GM23338 (cell line): ENCODE data around the gene DOCK10. TPM values are rescaled to one million over a fixed set of nuclear protein-coding genes. Genes with fewer than 3 reads are reported as not detected.

Experiments used
- ATAC-seq: fragments of 200-7000 bp; cut with Tn5 transposase; 3 replicates; pipeline ENCODE4 v1.9.1; 2020
- DNase-seq: peaks from one replicate; pipeline ENCODE4 v3.0.0-alpha.2; 2015; ENCODE audit warnings: low spot score
- H2AFZ ChIP-seq: fragments of 200-600 bp; sonication (generic); 2 replicates; pipeline ENCODE4 v1.8.0; 2016; ENCODE audit warnings: antibody characterized with exemption, mild to moderate bottlenecking, moderate library complexity
- H3F3A ChIP-seq: fragments of 200-600 bp; sonication (generic); replicated peaks from 2 replicates; pipeline ENCODE4 v1.8.0; 2017; ENCODE audit warnings: antibody characterized with exemption, mixed run types, low read depth
- H3K27ac ChIP-seq: fragments of 200-600 bp; sonication (generic); 2 replicates; pipeline ENCODE4 v1.6.1; 2016; ENCODE audit warnings: low read depth
- H3K27me3 ChIP-seq: fragments of 200-600 bp; sonication (generic); 2 replicates; pipeline ENCODE4 v1.8.0; 2016; ENCODE audit warnings: mild to moderate bottlenecking, mixed run types, moderate library complexity; ENCODE audit not compliant: insufficient read depth
- H3K36me3 ChIP-seq: fragments of 200-600 bp; sonication (generic); 2 replicates; pipeline ENCODE4 v1.8.0; 2016; ENCODE audit warnings: mild to moderate bottlenecking; ENCODE audit not compliant: insufficient read depth
- H3K4me1 ChIP-seq: fragments of 200-600 bp; sonication (generic); 2 replicates; pipeline ENCODE4 v1.8.0; 2016; ENCODE audit warnings: mild to moderate bottlenecking, moderate library complexity; ENCODE audit not compliant: insufficient read depth
- H3K4me2 ChIP-seq: fragments of 200-600 bp; sonication (generic); 2 replicates; pipeline ENCODE4 v1.7.1; 2017; ENCODE audit warnings: mixed run types
- H3K4me3 ChIP-seq: fragments of 200-600 bp; sonication (generic); 2 replicates; pipeline ENCODE4 v1.6.1; 2016; ENCODE audit warnings: mixed run types
- H3K79me2 ChIP-seq: fragments of 200-600 bp; sonication (generic); replicated peaks from 2 replicates; pipeline ENCODE4 v1.8.0; 2017; ENCODE audit warnings: mild to moderate bottlenecking; ENCODE audit not compliant: insufficient read depth
- H3K9me2 ChIP-seq: fragments of 200-600 bp; sonication (generic); 2 replicates; pipeline ENCODE4 v1.8.0; 2017; ENCODE audit not compliant: insufficient read depth
- H4K20me1 ChIP-seq: fragments of 200-600 bp; sonication (generic); replicated peaks from 2 replicates; pipeline ENCODE4 v1.8.0; 2017; ENCODE audit warnings: mild to moderate bottlenecking; ENCODE audit not compliant: insufficient read depth
- H3K27ac Mint-ChIP-seq: 2 replicates; pipeline ENCODE4 v1.8.0; 2020; ENCODE audit warnings: inconsistent platforms, mild to moderate bottlenecking, moderate library complexity, mixed read lengths
- H3K27me3 Mint-ChIP-seq: 3 replicates; pipeline ENCODE4 v1.8.0; 2022; ENCODE audit warnings: low read depth, mild to moderate bottlenecking, moderate library complexity, mixed read lengths, inconsistent platforms; ENCODE audit not compliant: insufficient read depth, poor library complexity
- H3K36me3 Mint-ChIP-seq: 3 replicates; pipeline ENCODE4 v1.8.0; 2021; ENCODE audit warnings: low read depth, mild to moderate bottlenecking, inconsistent platforms, moderate library complexity, mixed read lengths
- H3K4me1 Mint-ChIP-seq: 3 replicates; pipeline ENCODE4 v1.8.0; 2020; ENCODE audit warnings: mild to moderate bottlenecking, inconsistent platforms, mixed read lengths
- H3K4me3 Mint-ChIP-seq: 3 replicates; pipeline ENCODE4 v1.8.0; 2021; ENCODE audit warnings: moderate library complexity, mild to moderate bottlenecking, inconsistent platforms, mixed read lengths
- H3K9me3 Mint-ChIP-seq: 3 replicates; pipeline ENCODE4 v1.8.0; 2020; ENCODE audit warnings: moderate library complexity, mild to moderate bottlenecking, inconsistent platforms, mixed read lengths
- CREB1 ChIP-seq: fragments of 250-450 bp; sonication (Bioruptor Pico); IDR thresholded peaks from 2 replicates; pipeline ENCODE4 v1.5.0; 2020; ENCODE audit warnings: low read depth, mild to moderate bottlenecking, moderate library complexity
- EZH2 ChIP-seq: fragments of 200-600 bp; sonication (generic); IDR thresholded peaks from one replicate; pipeline ENCODE4 v1.8.0; 2017; ENCODE audit warnings: antibody characterized with exemption, mild to moderate bottlenecking, low read depth; ENCODE audit not compliant: unreplicated experiment
- EZH2phosphoT487 ChIP-seq: fragments of 200-600 bp; sonication (generic); IDR thresholded peaks from one replicate; pipeline ENCODE4 v1.8.1; 2018; ENCODE audit warnings: antibody characterized with exemption; ENCODE audit not compliant: unreplicated experiment
- JUNB ChIP-seq: IDR thresholded peaks from one replicate; pipeline ENCODE4 v1.6.1; 2016; ENCODE audit warnings: antibody characterized with exemption; ENCODE audit not compliant: unreplicated experiment
- NANOG ChIP-seq: IDR thresholded peaks from 2 replicates; pipeline ENCODE4 v1.6.1; 2016; ENCODE audit warnings: antibody characterized with exemption, borderline replicate concordance
- POLR2AphosphoS5 ChIP-seq: IDR thresholded peaks from 2 replicates; pipeline ENCODE4 v1.6.1; 2016; ENCODE audit warnings: antibody characterized with exemption, low read depth
- STAT1 ChIP-seq: IDR thresholded peaks from one replicate; pipeline ENCODE4 v1.6.1; 2016; ENCODE audit warnings: antibody characterized with exemption; ENCODE audit not compliant: unreplicated experiment
- ZNF114 ChIP-seq: fragments of 250-450 bp; sonication (Bioruptor Pico); IDR thresholded peaks from 2 replicates; pipeline ENCODE4 v1.5.0; 2020; ENCODE audit warnings: mild to moderate bottlenecking, moderate library complexity
- ZNF331 ChIP-seq: fragments of 250-450 bp; sonication (Bioruptor Pico); IDR thresholded peaks from 2 replicates; pipeline ENCODE4 v1.5.0; 2020; ENCODE audit warnings: low read depth, mild to moderate bottlenecking, moderate library complexity
- polyA plus RNA-seq: library from polyadenylated mRNA; unstranded; fragments of >200 nt; fragmentation: Nextera tagmentation; extraction: Ambion mirVana; gene quantifications from 2 replicates; pipeline ENCODE4 v1.2.1, GENCODE V29; 2016
- total RNA-seq: library from RNA; depleted of rRNA; stranded (reverse); fragments of >200 nt; shearing (Covaris generic); gene quantifications from 2 replicates; pipeline ENCODE4 v1.2.3, GENCODE V29; 2014
- TF ChIP-seq, protein P1 (sequence below), 2 experiments: fragments of 200-600 bp in 1 of 2; sonication (generic) in 1 of 2; conservative IDR thresholded peaks; 2 replicates each; pipeline versions ENCODE4 v1.5.1 to v1.6.1; 2016 to 2017; ENCODE audit warnings: antibody characterized with exemption in 2 of 2, low read depth in 2 of 2, mild to moderate bottlenecking in 2 of 2, moderate library complexity in 1 of 2
- TF ChIP-seq, protein P2 (sequence below): fragments of 250-450 bp; sonication (Bioruptor Pico); IDR thresholded peaks from 2 replicates; pipeline ENCODE4 v1.5.0; 2020; ENCODE audit warnings: mild to moderate bottlenecking, moderate library complexity
- TF ChIP-seq, protein P3 (sequence below): IDR thresholded peaks from 2 replicates; pipeline ENCODE4 v1.6.1; 2016; ENCODE audit warnings: antibody characterized with exemption
- TF ChIP-seq, protein P4 (sequence below): IDR thresholded peaks from one replicate; pipeline ENCODE4 v1.6.1; 2018; ENCODE audit warnings: antibody characterized with exemption; ENCODE audit not compliant: unreplicated experiment

Gene DOCK10
- total and polyA plus RNA-seq, 2 experiments from 2014 or later: 1.0 to 1.7 TPM

DNA sequence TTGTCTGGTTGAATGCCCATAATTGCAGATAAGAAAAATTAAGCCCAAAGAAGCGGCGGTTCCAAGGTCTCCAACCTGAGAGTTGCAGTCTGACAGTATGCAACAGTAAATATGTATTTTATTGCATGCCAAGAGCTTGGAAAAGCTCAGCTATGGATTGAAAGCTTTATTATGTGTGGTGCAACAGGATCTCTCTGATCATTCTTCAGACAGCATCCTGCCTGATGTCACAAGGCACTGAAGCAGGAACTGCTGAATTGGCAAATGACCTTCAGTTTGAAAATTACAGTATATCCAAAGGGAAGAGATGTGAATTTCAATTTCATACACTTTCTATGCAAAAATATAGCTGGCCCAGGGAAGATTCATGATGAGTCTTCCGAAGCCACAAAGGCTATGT lies 42.5 kb downstream of the DOCK10 start:
- DNase-seq (no peak), ATAC-seq (no peak)
- H3K36me3 ChIP-seq: no peaks in the 10 kb centered on the region
- H3K4me3 Mint-ChIP-seq: no peak overlapping the region
- no peaks in the 10 kb centered on the region for H3K9me2 ChIP-seq
- H4K20me1 ChIP-seq: no peaks in the 10 kb centered on the region
- TF ChIP-seq CREB1: no peak
- TF ChIP-seq, protein P1, sequence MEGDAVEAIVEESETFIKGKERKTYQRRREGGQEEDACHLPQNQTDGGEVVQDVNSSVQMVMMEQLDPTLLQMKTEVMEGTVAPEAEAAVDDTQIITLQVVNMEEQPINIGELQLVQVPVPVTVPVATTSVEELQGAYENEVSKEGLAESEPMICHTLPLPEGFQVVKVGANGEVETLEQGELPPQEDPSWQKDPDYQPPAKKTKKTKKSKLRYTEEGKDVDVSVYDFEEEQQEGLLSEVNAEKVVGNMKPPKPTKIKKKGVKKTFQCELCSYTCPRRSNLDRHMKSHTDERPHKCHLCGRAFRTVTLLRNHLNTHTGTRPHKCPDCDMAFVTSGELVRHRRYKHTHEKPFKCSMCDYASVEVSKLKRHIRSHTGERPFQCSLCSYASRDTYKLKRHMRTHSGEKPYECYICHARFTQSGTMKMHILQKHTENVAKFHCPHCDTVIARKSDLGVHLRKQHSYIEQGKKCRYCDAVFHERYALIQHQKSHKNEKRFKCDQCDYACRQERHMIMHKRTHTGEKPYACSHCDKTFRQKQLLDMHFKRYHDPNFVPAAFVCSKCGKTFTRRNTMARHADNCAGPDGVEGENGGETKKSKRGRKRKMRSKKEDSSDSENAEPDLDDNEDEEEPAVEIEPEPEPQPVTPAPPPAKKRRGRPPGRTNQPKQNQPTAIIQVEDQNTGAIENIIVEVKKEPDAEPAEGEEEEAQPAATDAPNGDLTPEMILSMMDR (conservative IDR thresholded peaks at IDR 0.05; ENCODE audit: low read depth in 2 of 2): no peak
- no peak for TF ChIP-seq EZH2
- TF ChIP-seq, protein P2, sequence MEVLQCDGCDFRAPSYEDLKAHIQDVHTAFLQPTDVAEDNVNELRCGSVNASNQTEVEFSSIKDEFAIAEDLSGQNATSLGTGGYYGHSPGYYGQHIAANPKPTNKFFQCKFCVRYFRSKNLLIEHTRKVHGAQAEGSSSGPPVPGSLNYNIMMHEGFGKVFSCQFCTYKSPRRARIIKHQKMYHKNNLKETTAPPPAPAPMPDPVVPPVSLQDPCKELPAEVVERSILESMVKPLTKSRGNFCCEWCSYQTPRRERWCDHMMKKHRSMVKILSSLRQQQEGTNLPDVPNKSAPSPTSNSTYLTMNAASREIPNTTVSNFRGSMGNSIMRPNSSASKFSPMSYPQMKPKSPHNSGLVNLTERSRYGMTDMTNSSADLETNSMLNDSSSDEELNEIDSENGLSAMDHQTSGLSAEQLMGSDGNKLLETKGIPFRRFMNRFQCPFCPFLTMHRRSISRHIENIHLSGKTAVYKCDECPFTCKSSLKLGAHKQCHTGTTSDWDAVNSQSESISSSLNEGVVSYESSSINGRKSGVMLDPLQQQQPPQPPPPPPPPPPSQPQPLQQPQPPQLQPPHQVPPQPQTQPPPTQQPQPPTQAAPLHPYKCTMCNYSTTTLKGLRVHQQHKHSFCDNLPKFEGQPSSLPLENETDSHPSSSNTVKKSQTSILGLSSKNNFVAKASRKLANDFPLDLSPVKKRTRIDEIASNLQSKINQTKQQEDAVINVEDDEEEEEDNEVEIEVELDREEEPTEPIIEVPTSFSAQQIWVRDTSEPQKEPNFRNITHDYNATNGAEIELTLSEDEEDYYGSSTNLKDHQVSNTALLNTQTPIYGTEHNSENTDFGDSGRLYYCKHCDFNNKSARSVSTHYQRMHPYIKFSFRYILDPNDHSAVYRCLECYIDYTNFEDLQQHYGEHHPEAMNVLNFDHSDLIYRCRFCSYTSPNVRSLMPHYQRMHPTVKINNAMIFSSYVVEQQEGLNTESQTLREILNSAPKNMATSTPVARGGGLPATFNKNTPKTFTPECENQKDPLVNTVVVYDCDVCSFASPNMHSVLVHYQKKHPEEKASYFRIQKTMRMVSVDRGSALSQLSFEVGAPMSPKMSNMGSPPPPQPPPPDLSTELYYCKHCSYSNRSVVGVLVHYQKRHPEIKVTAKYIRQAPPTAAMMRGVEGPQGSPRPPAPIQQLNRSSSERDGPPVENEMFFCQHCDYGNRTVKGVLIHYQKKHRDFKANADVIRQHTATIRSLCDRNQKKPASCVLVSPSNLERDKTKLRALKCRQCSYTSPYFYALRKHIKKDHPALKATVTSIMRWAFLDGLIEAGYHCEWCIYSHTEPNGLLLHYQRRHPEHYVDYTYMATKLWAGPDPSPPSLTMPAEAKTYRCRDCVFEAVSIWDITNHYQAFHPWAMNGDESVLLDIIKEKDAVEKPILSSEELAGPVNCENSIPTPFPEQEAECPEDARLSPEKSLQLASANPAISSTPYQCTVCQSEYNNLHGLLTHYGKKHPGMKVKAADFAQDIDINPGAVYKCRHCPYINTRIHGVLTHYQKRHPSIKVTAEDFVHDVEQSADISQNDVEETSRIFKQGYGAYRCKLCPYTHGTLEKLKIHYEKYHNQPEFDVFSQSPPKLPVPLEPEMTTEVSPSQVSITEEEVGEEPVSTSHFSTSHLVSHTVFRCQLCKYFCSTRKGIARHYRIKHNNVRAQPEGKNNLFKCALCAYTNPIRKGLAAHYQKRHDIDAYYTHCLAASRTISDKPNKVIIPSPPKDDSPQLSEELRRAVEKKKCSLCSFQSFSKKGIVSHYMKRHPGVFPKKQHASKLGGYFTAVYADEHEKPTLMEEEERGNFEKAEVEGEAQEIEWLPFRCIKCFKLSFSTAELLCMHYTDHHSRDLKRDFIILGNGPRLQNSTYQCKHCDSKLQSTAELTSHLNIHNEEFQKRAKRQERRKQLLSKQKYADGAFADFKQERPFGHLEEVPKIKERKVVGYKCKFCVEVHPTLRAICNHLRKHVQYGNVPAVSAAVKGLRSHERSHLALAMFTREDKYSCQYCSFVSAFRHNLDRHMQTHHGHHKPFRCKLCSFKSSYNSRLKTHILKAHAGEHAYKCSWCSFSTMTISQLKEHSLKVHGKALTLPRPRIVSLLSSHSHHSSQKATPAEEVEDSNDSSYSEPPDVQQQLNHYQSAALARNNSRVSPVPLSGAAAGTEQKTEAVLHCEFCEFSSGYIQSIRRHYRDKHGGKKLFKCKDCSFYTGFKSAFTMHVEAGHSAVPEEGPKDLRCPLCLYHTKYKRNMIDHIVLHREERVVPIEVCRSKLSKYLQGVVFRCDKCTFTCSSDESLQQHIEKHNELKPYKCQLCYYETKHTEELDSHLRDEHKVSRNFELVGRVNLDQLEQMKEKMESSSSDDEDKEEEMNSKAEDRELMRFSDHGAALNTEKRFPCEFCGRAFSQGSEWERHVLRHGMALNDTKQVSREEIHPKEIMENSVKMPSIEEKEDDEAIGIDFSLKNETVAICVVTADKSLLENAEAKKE (CRISPR knock-in tag): no peak
- TF ChIP-seq, protein P3, sequence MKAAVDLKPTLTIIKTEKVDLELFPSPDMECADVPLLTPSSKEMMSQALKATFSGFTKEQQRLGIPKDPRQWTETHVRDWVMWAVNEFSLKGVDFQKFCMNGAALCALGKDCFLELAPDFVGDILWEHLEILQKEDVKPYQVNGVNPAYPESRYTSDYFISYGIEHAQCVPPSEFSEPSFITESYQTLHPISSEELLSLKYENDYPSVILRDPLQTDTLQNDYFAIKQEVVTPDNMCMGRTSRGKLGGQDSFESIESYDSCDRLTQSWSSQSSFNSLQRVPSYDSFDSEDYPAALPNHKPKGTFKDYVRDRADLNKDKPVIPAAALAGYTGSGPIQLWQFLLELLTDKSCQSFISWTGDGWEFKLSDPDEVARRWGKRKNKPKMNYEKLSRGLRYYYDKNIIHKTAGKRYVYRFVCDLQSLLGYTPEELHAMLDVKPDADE: no peak
- no peak for TF ChIP-seq POLR2AphosphoS5
- no peak for TF ChIP-seq ZNF114
- TF ChIP-seq STAT1: no peak
- no peak for TF ChIP-seq JUNB
- no peak for TF ChIP-seq EZH2phosphoT487
- TF ChIP-seq, protein P4, sequence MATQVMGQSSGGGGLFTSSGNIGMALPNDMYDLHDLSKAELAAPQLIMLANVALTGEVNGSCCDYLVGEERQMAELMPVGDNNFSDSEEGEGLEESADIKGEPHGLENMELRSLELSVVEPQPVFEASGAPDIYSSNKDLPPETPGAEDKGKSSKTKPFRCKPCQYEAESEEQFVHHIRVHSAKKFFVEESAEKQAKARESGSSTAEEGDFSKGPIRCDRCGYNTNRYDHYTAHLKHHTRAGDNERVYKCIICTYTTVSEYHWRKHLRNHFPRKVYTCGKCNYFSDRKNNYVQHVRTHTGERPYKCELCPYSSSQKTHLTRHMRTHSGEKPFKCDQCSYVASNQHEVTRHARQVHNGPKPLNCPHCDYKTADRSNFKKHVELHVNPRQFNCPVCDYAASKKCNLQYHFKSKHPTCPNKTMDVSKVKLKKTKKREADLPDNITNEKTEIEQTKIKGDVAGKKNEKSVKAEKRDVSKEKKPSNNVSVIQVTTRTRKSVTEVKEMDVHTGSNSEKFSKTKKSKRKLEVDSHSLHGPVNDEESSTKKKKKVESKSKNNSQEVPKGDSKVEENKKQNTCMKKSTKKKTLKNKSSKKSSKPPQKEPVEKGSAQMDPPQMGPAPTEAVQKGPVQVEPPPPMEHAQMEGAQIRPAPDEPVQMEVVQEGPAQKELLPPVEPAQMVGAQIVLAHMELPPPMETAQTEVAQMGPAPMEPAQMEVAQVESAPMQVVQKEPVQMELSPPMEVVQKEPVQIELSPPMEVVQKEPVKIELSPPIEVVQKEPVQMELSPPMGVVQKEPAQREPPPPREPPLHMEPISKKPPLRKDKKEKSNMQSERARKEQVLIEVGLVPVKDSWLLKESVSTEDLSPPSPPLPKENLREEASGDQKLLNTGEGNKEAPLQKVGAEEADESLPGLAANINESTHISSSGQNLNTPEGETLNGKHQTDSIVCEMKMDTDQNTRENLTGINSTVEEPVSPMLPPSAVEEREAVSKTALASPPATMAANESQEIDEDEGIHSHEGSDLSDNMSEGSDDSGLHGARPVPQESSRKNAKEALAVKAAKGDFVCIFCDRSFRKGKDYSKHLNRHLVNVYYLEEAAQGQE: no peak
- TF ChIP-seq NANOG: no peak
- no peak for TF ChIP-seq ZNF331
- no peaks in the 10 kb centered on the region for H3F3A ChIP-seq
- H3K79me2 ChIP-seq: no peaks in the 10 kb centered on the region
- H3K27me3 ChIP-seq: no peaks in the 10 kb centered on the region
- H3K4me1 Mint-ChIP-seq: peaks cover 10% of the 10 kb centered on the region; the same call in 2 of the 3 replicates
- H3K4me2 ChIP-seq: no peak overlapping the region
- H3K27ac Mint-ChIP-seq: no peak overlapping the region; the same call in 1 of the 2 replicates
- H3K27ac ChIP-seq: no peak overlapping the region
- H3K27me3 Mint-ChIP-seq: no peaks in the 10 kb centered on the region
- no peaks in the 10 kb centered on the region for H3K9me3 Mint-ChIP-seq
- H2AFZ ChIP-seq: no peak overlapping the region
- peaks cover 5% of the 10 kb centered on the region for H3K4me1 ChIP-seq
- H3K36me3 Mint-ChIP-seq: no peaks in the 10 kb centered on the region
- H3K4me3 ChIP-seq: no peak overlapping the region
